ENCODE data around the gene TTR. TPM values are rescaled to one million over a fixed set of nuclear protein-coding genes. Genes with fewer than 3 reads are reported as not detected.

TTR gene
- total and polyA plus RNA-seq, 2 experiments from 2014 or later = not detected

- Histone ChIP-seq H2AFZ (no peak overlapping the region), H3K79me2 (replicated peaks; ENCODE audit: insufficient read depth) (no peaks in the 10 kb centered on the region), H4K20me1 (replicated peaks; ENCODE audit: insufficient read depth) (no peaks in the 10 kb centered on the region), H3K9me2 (ENCODE audit: insufficient read depth) (no peaks in the 10 kb centered on the region), H3K27me3 (ENCODE audit: insufficient read depth) (no peaks in the 10 kb centered on the region), H3K4me1 (ENCODE audit: insufficient read depth) (no peaks in the 10 kb centered on the region), H3K36me3 (ENCODE audit: insufficient read depth) (peaks cover 10% of the 10 kb centered on the region), H3K27ac (ENCODE audit: low read depth) (no peak overlapping the region), H3K4me2 (no peak overlapping the region), H3F3A (replicated peaks; ENCODE audit: low read depth) (no peaks in the 10 kb centered on the region), H3K4me3 (no peak overlapping the region)
- no peak for DNase-seq (ENCODE audit: low spot score)
- no peak overlapping the region for H3K4me3 Mint-ChIP-seq
- no peaks in the 10 kb centered on the region for H3K27me3 Mint-ChIP-seq (ENCODE audit: insufficient read depth, low read depth, poor library complexity)
- peaks cover 17% of the 10 kb centered on the region for H3K9me3 Mint-ChIP-seq
- H3K27ac Mint-ChIP-seq = no peak overlapping the region
- H3K4me1 Mint-ChIP-seq = no peaks in the 10 kb centered on the region
- peaks cover 46% of the 10 kb centered on the region for H3K36me3 Mint-ChIP-seq (ENCODE audit: low read depth)
- ATAC-seq = no peak
- TF ChIP-seq CTCF (conservative IDR thresholded peaks at IDR 0.05; ENCODE audit: low read depth in 2 of 2) = 0 out of 4 replicates have a peak, but pooled peaks of 1 of the 2 experiments have one; percentile 14
- no peak for TF ChIP-seq ZNF462 (CRISPR knock-in tag; IDR thresholded peaks at IDR 0.05)
These were observed 34.7 kb downstream of the TTR start for GRCh38 chr18:31626409-31626808.

GRCh38 chr18:31630549-31630948, 38.9 kb downstream of the TTR start:
- Mint-ChIP-seq H3K9me3 (peaks cover 17% of the 10 kb centered on the region), H3K4me3 (no peak overlapping the region), H3K4me1 (peaks cover 5% of the 10 kb centered on the region; the same call in 1 of the 3 replicates), H3K36me3 (ENCODE audit: low read depth) (peaks cover 52% of the 10 kb centered on the region), H3K27me3 (ENCODE audit: insufficient read depth, low read depth, poor library complexity) (peaks cover 3% of the 10 kb centered on the region), H3K27ac (no peak overlapping the region)
- Histone ChIP-seq H4K20me1 (replicated peaks; ENCODE audit: insufficient read depth) (no peaks in the 10 kb centered on the region), H3F3A (replicated peaks; ENCODE audit: low read depth) (no peaks in the 10 kb centered on the region), H3K27me3 (ENCODE audit: insufficient read depth) (no peaks in the 10 kb centered on the region), H3K9me2 (ENCODE audit: insufficient read depth) (no peaks in the 10 kb centered on the region), H3K4me1 (ENCODE audit: insufficient read depth) (no peaks in the 10 kb centered on the region), H3K36me3 (ENCODE audit: insufficient read depth) (peaks cover 10% of the 10 kb centered on the region), H3K27ac (ENCODE audit: low read depth) (no peak overlapping the region), H3K4me3 (no peak overlapping the region), H3K79me2 (replicated peaks; ENCODE audit: insufficient read depth) (no peaks in the 10 kb centered on the region), H3K4me2 (no peak overlapping the region), H2AFZ (no peak overlapping the region)
- no peak for ATAC-seq
- DNase-seq (ENCODE audit: low spot score) = no peak
- TF ChIP-seq ZNF462 (CRISPR knock-in tag; IDR thresholded peaks at IDR 0.05) (no peak), EZH2 (IDR thresholded peaks at IDR 0.05; ENCODE audit: low read depth, unreplicated experiment) (no peak), ZNF114 (CRISPR knock-in tag; IDR thresholded peaks at IDR 0.05) (no peak)
